ENCODE results near the gene RALA.

DNA sequence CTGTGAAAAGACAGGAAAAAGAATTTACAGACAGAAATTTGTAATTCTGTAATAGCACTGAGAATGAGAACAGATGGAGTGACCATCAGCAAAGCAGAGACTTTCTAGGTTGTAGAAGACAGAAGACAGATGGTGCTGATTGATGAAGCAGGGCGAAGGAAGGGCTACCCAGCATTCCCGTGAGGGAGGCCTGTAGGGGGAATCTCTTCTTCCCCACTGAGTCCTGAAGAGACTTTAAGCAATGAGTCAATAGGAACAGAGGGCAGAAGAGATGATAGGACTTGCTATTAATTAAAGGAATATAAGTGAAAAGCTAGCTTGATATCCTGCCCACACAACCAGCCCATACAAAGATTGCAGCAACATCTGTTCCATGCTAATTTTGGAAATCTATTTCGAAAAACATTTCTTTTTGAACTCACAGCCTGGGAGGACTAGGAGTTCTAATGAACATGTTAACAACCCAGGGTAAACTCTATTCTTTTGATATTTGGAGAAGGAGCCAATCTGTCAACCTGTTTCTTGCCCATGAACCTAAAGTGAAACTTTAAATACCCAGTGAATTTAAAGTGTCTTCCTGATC, 44.1 kb downstream of the RALA start:
- TF ChIP-seq REST (IDR thresholded peaks at IDR 0.05; ENCODE audit: unreplicated experiment), result no peak
- no peak for TF ChIP-seq POLR2AphosphoS5 (IDR thresholded peaks at IDR 0.05; ENCODE audit: low read depth)
- no peak for TF ChIP-seq CTCF (conservative IDR thresholded peaks at IDR 0.05; ENCODE audit: low read depth in 2 of 2)
- TF ChIP-seq CREB1 (CRISPR knock-in tag; IDR thresholded peaks at IDR 0.05; ENCODE audit: low read depth), result no peak
- no peak for TF ChIP-seq JUNB (IDR thresholded peaks at IDR 0.05; ENCODE audit: unreplicated experiment)
- no peak for TF ChIP-seq EZH2phosphoT487 (IDR thresholded peaks at IDR 0.05; ENCODE audit: unreplicated experiment)
- TF ChIP-seq EZH2 (IDR thresholded peaks at IDR 0.05; ENCODE audit: low read depth, unreplicated experiment), result no peak
- no peak for TF ChIP-seq STAT1 (IDR thresholded peaks at IDR 0.05; ENCODE audit: unreplicated experiment)
- no peak for TF ChIP-seq ETS1 (IDR thresholded peaks at IDR 0.05)
- TF ChIP-seq NANOG (IDR thresholded peaks at IDR 0.05; ENCODE audit: borderline replicate concordance), result no peak
- TF ChIP-seq ZNF331 (CRISPR knock-in tag; IDR thresholded peaks at IDR 0.05; ENCODE audit: low read depth), result no peak
- no peak for TF ChIP-seq ZNF462 (CRISPR knock-in tag; IDR thresholded peaks at IDR 0.05)
- no peak for TF ChIP-seq ZNF114 (CRISPR knock-in tag; IDR thresholded peaks at IDR 0.05)

All from GM23338 (cell line).